MM.1S (cell line): ENCODE measurements around the gene GPA33.

ENCODE experiments used
- DNase-seq: peaks from one replicate; pipeline ENCODE4 v3.0.0-alpha.2; 2015
- H2AFZ ChIP-seq: fragments of 300-600 bp; sonication (generic); 2 replicates; pipeline ENCODE4 v1.6.0; 2016; ENCODE audit warnings: antibody characterized with exemption, low read length
- H3F3A ChIP-seq: fragments of 300-600 bp; sonication (generic); 2 replicates; pipeline ENCODE4 v1.6.1; 2016; ENCODE audit warnings: mild to moderate bottlenecking, antibody characterized with exemption, low read length, moderate library complexity, mixed read lengths; ENCODE audit not compliant: insufficient read depth
- H3K27ac ChIP-seq: fragments of 300-600 bp; sonication (generic); 2 replicates; pipeline ENCODE4 v1.5.1; 2016; ENCODE audit warnings: mild to moderate bottlenecking, low read length
- H3K27me3 ChIP-seq: fragments of 300-600 bp; sonication (generic); replicated peaks from 2 replicates; pipeline ENCODE4 v1.6.0; 2016; ENCODE audit warnings: low read length; ENCODE audit not compliant: insufficient read depth
- H3K36me3 ChIP-seq: fragments of 300-600 bp; sonication (generic); replicated peaks from 2 replicates; pipeline ENCODE4 v1.6.1; 2016; ENCODE audit warnings: mild to moderate bottlenecking, low read length, mixed read lengths; ENCODE audit not compliant: insufficient read depth
- H3K4me1 ChIP-seq: fragments of 300-600 bp; sonication (generic); 2 replicates; pipeline ENCODE4 v1.6.1; 2016; ENCODE audit warnings: low read length, mixed read lengths
- H3K4me2 ChIP-seq: fragments of 300-600 bp; sonication (generic); 2 replicates; pipeline ENCODE4 v1.6.0; 2016; ENCODE audit warnings: low read depth, low read length
- H3K4me3 ChIP-seq: fragments of 300-600 bp; sonication (generic); 2 replicates; pipeline ENCODE4 v1.5.1; 2016; ENCODE audit warnings: low read length, mixed read lengths
- H3K79me2 ChIP-seq: fragments of 300-600 bp; sonication (generic); 2 replicates; pipeline ENCODE4 v1.6.1; 2016; ENCODE audit warnings: mixed run types, low read length, mixed read lengths
- H3K9ac ChIP-seq: fragments of 300-600 bp; sonication (generic); 2 replicates; pipeline ENCODE4 v1.6.1; 2016; ENCODE audit warnings: low read length, mixed read lengths
- H3K9me2 ChIP-seq: fragments of 300-600 bp; sonication (generic); replicated peaks from 2 replicates; pipeline ENCODE4 v1.6.1; 2016; ENCODE audit warnings: mild to moderate bottlenecking, low read length, mixed read lengths; ENCODE audit not compliant: insufficient read depth
- H3K9me3 ChIP-seq: fragments of 300-600 bp; sonication (generic); replicated peaks from 2 replicates; pipeline ENCODE4 v1.6.1; 2016; ENCODE audit warnings: mild to moderate bottlenecking, low read length, mixed read lengths; ENCODE audit not compliant: insufficient read depth
- H4K20me1 ChIP-seq: fragments of 300-600 bp; sonication (generic); 2 replicates; pipeline ENCODE4 v1.6.1; 2016; ENCODE audit warnings: mild to moderate bottlenecking, low read length, moderate library complexity, mixed read lengths; ENCODE audit not compliant: insufficient read depth
- EZH2 ChIP-seq: fragments of 300-600 bp; sonication (generic); optimal IDR thresholded peaks from 2 replicates; pipeline ENCODE3; 2017; ENCODE audit warnings: low read depth, mild to moderate bottlenecking, antibody characterized with exemption, low read length, mixed read lengths
- EZH2phosphoT487 ChIP-seq: fragments of 300-600 bp; sonication (generic); IDR thresholded peaks from 2 replicates; pipeline ENCODE4 v1.6.1; 2018; ENCODE audit warnings: antibody characterized with exemption, low read length
- TF ChIP-seq, protein P1 (sequence below): fragments of 300-600 bp; sonication (generic); IDR thresholded peaks from 2 replicates; pipeline ENCODE4 v1.5.1; 2016; ENCODE audit warnings: antibody characterized with exemption, low read length, mixed read lengths

GPA33 gene

GRCh38 chr1:167056529-167057231, 33.5 kb downstream of the GPA33 start:
- Histone ChIP-seq H3F3A (peaks cover 5% of the 10 kb centered on the region; the same call in 1 of the 2 replicates), H3K9me2 (no peaks in the 10 kb centered on the region), H3K27ac (no peak overlapping the region), H3K36me3 (no peaks in the 10 kb centered on the region), H3K4me2 (0 out of 2 replicates have a peak overlapping the region, but pooled peaks have one; percentile 4), H3K4me3 (no peak overlapping the region), H3K79me2 (no peaks in the 10 kb centered on the region), H2AFZ (no peak overlapping the region), H3K27me3 (no peaks in the 10 kb centered on the region), H3K4me1 (peaks cover 6% of the 10 kb centered on the region; the same call in 1 of the 2 replicates), H3K9ac (no peak overlapping the region), H4K20me1 (no peaks in the 10 kb centered on the region), H3K9me3 (no peaks in the 10 kb centered on the region)
- DNase-seq, result no peak
- TF ChIP-seq, protein P1, sequence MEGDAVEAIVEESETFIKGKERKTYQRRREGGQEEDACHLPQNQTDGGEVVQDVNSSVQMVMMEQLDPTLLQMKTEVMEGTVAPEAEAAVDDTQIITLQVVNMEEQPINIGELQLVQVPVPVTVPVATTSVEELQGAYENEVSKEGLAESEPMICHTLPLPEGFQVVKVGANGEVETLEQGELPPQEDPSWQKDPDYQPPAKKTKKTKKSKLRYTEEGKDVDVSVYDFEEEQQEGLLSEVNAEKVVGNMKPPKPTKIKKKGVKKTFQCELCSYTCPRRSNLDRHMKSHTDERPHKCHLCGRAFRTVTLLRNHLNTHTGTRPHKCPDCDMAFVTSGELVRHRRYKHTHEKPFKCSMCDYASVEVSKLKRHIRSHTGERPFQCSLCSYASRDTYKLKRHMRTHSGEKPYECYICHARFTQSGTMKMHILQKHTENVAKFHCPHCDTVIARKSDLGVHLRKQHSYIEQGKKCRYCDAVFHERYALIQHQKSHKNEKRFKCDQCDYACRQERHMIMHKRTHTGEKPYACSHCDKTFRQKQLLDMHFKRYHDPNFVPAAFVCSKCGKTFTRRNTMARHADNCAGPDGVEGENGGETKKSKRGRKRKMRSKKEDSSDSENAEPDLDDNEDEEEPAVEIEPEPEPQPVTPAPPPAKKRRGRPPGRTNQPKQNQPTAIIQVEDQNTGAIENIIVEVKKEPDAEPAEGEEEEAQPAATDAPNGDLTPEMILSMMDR, result no peak
- TF ChIP-seq EZH2 (no peak), EZH2phosphoT487 (no peak)

DNA sequence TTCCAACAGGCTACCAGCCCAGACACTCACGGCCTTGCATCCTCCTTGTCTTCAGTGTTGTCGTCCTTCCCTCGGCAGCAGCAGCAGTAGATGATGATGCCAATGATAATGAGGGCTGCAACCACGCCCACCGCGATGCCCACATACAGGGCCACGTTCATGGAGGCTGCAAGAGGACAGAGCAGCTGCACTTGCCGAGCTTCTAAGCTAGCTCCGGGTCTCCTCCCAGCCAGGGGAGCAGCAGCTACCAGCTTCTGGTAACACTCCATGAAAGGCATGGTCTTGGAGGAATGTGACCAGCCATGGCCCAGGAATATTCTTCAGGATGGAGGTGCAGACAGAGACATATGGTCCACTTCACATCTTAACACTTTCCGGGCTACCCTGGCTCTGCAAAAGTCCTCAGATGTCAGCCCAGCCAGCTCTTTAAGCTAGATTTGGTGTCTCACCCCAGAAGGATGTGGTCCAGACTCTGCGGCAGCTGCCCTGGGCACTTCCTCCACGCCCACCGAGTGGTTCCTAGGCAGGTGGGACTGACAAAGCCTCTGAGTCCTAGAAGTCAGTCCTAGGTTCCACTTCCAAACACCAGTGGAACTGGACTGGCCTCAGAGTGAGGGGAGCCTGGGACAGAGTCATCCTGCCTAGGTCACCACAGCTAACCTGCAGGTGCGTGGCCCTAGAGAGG, 35.1 kb downstream of the GPA33 start:
- H2AFZ ChIP-seq, result no peak overlapping the region
- no peaks in the 10 kb centered on the region for H4K20me1 ChIP-seq
- TF ChIP-seq, protein P1, result no peak
- TF ChIP-seq EZH2phosphoT487 (no peak), EZH2 (no peak)
- H3K27ac ChIP-seq, result no peak overlapping the region
- H3K9me2 ChIP-seq, result no peaks in the 10 kb centered on the region
- peaks cover 6% of the 10 kb centered on the region; the same call in 1 of the 2 replicates for H3K4me1 ChIP-seq
- peaks cover 5% of the 10 kb centered on the region; the same call in 1 of the 2 replicates for H3F3A ChIP-seq
- H3K4me2 ChIP-seq, result no peak overlapping the region
- no peak overlapping the region for H3K4me3 ChIP-seq
- H3K36me3 ChIP-seq, result no peaks in the 10 kb centered on the region
- no peaks in the 10 kb centered on the region for H3K79me2 ChIP-seq
- H3K9me3 ChIP-seq, result no peaks in the 10 kb centered on the region
- no peaks in the 10 kb centered on the region for H3K27me3 ChIP-seq
- DNase-seq, result no peak
- H3K9ac ChIP-seq, result no peak overlapping the region

GRCh38 chr1:167054531-167054930, 35.6 kb downstream of the GPA33 start:
- DNase-seq, result no peak
- H3K4me1 ChIP-seq, result peaks cover 6% of the 10 kb centered on the region; the same call in 1 of the 2 replicates
- no peak overlapping the region for H3K4me3 ChIP-seq
- no peaks in the 10 kb centered on the region for H3K9me2 ChIP-seq
- H3K9me3 ChIP-seq, result no peaks in the 10 kb centered on the region
- no peak overlapping the region for H3K27ac ChIP-seq
- no peak for TF ChIP-seq EZH2phosphoT487
- no peak for TF ChIP-seq EZH2
- TF ChIP-seq, protein P1, result no peak
- no peaks in the 10 kb centered on the region for H3K79me2 ChIP-seq
- H3K27me3 ChIP-seq, result no peaks in the 10 kb centered on the region
- H3K4me2 ChIP-seq, result no peak overlapping the region
- H3F3A ChIP-seq, result peaks cover 5% of the 10 kb centered on the region; the same call in 1 of the 2 replicates
- H3K36me3 ChIP-seq, result no peaks in the 10 kb centered on the region
- H3K9ac ChIP-seq, result no peak overlapping the region
- H2AFZ ChIP-seq, result no peak overlapping the region
- no peaks in the 10 kb centered on the region for H4K20me1 ChIP-seq
